HL-60 (cell line): ENCODE data around the gene KRCC1.

Source experiments
- CTCF ChIP-seq: IDR thresholded peaks from one replicate; pipeline ENCODE4 v1.5.1; 2011; ENCODE audit warnings: low read length, control low read depth, inconsistent platforms; ENCODE audit not compliant: insufficient read depth
- GABPA ChIP-seq: IDR thresholded peaks from 2 replicates; pipeline ENCODE4 v1.6.1; 2012; ENCODE audit warnings: low read depth
- REST ChIP-seq: IDR thresholded peaks from 2 replicates; pipeline ENCODE4 v1.6.1; 2012; ENCODE audit warnings: low read depth; ENCODE audit not compliant: insufficient replicate concordance

DNA sequence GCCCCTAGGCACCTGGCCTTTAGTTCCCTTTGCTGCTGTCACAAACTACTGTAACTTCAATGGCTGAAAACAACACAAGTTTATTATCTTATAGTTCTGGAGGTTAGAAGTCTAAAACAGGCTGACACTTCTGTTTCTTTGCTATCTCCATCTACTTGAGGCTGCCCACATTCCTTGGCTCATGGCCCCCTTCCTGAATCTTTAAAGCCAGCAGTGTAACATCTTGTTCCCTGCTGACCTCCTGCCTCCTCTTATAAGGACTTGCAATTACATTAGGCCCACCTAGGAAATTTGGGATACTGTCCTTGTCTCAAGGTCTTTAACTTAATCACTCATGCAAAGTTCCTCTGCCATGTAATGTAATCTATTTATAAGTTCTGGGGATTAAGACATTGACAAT, 18.6 kb upstream of the KRCC1 start:
- TF ChIP-seq CTCF (no peak), REST (no peak), GABPA (no peak)
